Measurements from ENCODE around the gene MTHFS.
"Not testable (repeated sequence)": the region's sequence is repeated elsewhere in the genome, so short reads cannot be mapped to it uniquely, and the experiment has no call there.

Gene MTHFS

GRCh38 chr15:79896634-79897379 lies at the start of gene MTHFS:
TSS of gene MTHFS (minus strand) at chr15:79897014. CDS start at chr15:79896988, 26 bp downstream.
- FAIRE-seq (peak; percentile 65), DNase-seq (ENCODE audit: low spot score) (peak; percentile 93)

DNA sequence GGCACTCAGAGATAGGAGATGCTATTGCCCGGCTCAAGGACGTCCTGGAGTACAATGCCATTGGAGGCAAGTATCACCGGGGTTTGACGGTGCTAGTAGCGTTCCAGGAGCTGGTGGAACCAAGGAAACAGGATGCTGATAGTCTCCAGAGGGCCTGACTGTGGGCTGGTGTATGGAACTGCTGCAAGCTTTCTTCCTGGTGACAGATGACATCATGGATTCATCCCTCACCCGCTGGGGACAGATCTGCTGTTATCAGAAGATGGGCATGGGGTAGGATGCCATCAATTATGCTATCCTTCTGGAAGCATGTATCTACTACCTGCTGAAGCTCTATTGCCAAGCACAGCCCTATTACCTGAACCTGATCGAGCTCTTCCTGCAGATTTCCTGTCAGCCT lies 47.8 kb upstream of the MTHFS start:
- FAIRE-seq, result no peak
- DNase-seq (ENCODE audit: low spot score), result no peak

- DNase-seq (ENCODE audit: low spot score) (no peak), FAIRE-seq (no peak)
Observed at GRCh38 chr15:79943820-79944219, 47.0 kb upstream of the MTHFS start.

DNA sequence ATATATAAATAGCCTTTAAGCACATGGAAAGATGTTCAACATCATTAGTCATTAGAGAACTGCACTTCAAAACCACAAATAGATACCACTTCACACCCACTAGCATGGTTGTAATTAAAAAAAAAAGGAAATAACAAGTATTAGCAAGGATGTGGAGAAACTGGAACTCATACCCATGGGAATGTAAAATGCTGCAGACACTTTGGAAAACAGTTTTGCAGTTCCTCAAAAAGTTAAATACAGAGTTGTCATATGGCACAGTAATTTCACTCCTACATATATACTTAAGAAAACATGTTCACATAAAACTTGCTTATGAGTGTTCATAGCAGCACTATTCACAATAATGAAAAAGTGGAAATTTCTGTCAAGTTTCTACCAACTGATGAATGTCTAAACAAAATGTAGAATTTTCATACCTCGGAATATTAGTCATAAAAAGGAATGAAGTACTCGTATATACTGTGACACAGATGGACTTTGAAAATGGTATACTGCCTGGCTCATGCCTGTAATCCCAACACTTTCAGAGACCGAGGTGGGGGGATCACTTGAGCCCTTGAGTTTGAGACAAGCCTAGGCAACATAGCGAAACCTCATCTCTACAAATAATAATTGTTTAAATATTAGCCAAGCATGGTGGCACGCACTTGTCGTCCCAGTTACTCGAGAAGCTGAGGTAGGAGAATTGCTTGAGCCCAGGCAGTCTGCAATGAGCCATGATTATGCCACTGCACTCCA lies 46.1 kb upstream of the MTHFS start:
- DNase-seq (ENCODE audit: low spot score) (no peak), FAIRE-seq (no peak)

- FAIRE-seq, result no peak
- no peak for DNase-seq (ENCODE audit: low spot score)
Observed at GRCh38 chr15:79939399-79939798, 42.6 kb upstream of the MTHFS start.

GRCh38 chr15:79938143-79938542 lies 41.3 kb upstream of the MTHFS start:
- FAIRE-seq (no peak), DNase-seq (ENCODE audit: low spot score) (no peak)

DNA sequence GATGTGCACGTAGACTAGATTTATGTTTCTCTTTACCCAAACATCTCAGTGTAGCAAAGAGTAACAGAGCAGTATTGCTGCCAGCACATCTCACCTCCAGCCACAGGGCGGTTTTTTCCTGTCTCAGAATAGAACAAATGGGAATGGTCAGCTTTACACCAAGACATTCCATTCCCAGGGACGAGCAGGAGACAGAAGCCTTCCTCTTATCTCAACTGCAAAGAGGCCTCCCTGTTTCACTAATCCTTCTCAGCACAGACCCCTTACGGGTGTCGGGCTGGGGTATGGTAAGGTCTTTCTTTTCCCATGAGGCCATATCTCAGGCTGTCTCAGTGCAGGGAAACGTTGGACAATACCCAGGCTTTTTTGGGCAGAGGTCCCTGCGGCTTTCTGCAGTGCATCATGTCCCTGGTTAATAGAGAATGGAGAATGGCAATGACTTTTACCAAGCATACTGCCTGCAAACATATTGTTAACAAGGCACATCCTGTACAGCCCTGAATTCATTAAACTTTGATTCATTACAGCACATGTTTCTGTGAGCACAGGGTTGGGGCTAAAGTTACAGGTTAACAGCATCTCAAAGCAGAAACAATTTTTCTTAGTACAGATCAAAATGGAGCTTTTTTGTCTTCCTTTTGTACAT lies 38.9 kb upstream of the MTHFS start:
- FAIRE-seq; DNase-seq (ENCODE audit: low spot score): not testable (repeated sequence)

DNA sequence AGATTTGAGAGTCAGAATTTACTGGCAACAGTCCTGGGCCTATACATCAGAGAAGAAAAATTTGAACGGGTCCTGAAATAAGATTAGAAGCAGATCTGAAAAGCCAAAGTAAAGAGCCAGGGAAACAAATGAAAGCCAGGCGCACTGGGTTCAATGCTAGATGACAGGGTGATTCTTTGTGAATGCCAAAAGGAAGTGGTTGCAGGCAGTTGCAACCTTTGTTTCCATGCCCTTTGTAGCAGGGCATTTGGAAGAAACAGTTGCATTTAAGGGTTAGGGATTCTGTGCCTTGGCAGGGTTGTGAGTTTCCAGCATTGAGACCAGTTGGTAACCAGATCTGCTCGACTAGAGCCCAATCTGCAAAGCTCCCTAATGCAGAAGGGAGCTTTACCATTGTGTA lies 36.4 kb upstream of the MTHFS start:
- no peak for FAIRE-seq
- DNase-seq (ENCODE audit: low spot score), result no peak

DNA sequence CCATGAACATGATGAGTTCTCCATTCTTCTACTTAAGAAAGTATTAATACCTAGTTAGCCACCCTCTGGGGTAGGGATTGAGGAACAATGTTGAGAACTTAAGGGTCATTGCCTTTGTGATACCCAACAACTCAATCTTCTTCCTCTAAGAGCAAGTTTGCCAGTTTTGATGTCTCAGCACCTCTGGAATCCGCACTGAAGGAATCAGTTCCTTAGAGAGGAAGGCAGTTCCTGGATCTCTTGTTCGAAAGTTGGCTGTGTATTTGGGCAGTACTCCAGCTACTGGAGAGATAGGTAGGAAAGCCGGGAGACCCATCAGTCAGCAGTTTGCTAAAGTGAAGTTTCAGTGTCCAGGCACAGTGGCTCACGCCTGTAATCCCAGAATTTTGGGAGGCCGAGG lies 35.6 kb upstream of the MTHFS start:
- FAIRE-seq, result no peak
- no peak for DNase-seq (ENCODE audit: low spot score)

DNA sequence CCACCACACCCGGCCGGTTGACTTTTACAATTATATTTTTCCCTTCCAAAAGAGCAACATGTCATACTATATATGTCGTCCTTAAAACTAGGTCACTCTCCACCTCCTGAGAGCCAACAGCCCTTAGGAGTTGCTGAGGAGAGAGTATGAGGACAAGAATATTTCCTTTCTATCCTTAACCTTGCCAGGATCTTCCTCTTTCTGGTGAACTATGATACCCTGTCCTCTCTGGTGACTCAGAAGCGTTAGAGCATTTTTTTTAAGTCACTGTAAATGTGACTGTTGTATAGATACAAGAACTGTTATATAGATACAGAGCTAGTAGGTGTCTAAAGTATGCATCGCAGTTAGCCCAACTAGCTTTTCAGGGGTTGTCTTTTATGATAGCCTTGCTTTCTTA lies 33.7 kb upstream of the MTHFS start:
- FAIRE-seq (no peak), DNase-seq (ENCODE audit: low spot score) (no peak)

DNA sequence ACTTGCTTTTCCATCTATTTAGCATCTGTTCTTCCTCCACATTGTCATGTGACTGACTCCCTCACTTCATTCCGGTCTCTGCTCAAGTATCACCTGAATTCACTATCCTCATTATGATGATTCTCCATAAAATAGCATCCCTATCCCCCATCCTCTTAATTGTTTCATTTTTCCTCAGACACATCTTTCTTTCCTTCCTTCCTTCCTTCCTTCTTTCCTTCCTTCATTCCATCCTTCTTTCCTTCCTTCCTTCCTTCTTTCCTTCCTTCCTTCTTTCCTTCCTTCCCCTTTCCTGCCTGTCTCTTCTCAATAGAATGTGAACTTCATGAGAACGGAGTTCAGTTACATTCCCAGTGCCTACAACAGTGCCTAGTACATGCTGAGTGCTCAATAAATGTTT lies 32.6 kb upstream of the MTHFS start:
- FAIRE-seq (no peak), DNase-seq (ENCODE audit: low spot score) (no peak)

DNA sequence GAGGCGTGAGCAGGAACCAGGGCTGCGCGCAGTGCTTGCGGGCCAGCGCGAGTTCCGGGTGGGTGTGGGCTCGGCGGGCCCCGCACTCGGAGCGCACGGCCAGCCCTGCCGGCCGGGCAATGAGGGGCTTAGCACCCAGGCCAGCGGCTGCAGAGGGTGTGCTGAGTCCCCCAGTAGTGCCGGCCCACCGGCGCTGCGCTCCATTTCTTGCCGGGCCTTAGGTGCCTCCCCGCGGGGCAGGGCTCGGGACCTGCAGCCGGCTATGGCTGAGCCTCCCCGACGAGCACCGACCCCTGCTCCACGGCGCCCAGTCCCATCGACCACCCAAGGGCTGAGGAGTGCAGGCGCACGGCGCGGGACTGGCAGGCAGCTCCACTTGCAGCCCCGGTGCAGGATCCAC lies 29.3 kb upstream of the MTHFS start:
- DNase-seq (ENCODE audit: low spot score); FAIRE-seq: not testable (repeated sequence)

GRCh38 chr15:79924379-79924778 lies 27.6 kb upstream of the MTHFS start:
- FAIRE-seq (no peak), DNase-seq (ENCODE audit: low spot score) (no peak)

DNA sequence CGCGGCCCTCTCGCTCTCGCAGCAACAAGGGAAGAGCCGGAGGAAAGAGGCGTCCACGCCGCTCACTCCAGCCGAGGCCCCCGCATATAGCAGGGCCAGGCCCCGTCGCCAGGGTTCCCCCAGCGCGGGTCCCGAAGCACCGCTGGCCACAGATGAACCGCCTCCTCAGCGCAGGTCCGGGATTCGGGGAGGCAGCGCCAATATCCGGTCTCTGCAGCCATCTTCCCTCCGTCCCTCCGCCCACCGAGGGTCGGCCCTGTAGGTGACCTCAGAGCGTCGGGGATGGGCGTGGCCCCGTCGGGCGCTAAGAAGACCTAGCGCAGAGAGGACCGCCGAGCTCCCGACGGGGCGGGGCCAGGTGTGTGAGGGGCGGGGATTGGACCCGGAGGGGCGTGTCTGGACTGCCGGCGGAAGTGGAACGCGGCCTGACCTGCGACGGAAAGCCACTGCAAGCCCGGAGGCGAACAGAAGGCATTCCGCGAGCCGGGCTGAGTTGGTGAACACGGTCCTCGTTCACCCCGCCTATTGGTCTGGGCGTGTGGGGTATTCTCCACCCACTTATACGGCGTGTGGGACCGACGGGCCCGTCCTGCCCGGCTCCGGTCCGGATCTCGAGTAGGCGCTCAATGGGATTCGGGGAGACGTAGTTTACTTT lies 26.8 kb upstream of the MTHFS start:
- FAIRE-seq, result peak; percentile 84
- peak; percentile 99 for DNase-seq (ENCODE audit: low spot score)

- DNase-seq (ENCODE audit: low spot score) (peak; percentile 73), FAIRE-seq (no peak)
Observed at GRCh38 chr15:79923079-79923514, 26.3 kb upstream of the MTHFS start.

DNA sequence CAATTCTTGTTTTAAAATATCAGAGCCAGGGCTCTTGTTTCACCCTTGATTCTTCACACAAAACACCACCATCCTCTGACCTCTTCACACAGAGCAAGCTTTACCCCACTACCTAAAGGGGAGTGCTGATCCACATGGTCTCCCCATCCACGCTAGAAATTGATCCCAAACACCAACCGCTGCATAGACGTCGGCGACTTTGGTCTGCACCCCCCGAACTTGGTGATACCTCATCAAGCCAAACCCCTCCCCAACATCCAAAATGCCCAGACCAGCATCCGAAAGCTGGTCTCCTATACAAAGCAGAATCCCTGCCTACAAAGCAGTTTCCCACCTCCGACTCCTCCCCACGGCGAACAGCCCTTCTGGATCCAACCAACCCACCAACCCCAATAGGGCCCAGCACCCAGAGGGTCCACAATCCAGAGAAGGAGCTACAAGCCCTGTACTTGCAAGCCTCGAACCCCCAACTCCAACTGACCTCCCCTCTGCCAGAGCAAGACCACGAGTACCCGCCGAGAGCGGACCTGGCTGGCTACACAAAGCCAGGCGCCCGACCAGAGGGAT lies 25.8 kb upstream of the MTHFS start:
- DNase-seq (ENCODE audit: low spot score) (no peak), FAIRE-seq (no peak)

- no peak for DNase-seq (ENCODE audit: low spot score)
- FAIRE-seq, result no peak
Observed at GRCh38 chr15:79919749-79920511, 23.1 kb upstream of the MTHFS start.

- DNase-seq (ENCODE audit: low spot score) (no peak), FAIRE-seq (no peak)
Observed at GRCh38 chr15:79919090-79919748, 22.4 kb upstream of the MTHFS start.

GRCh38 chr15:79918278-79918677 lies 21.5 kb upstream of the MTHFS start:
- DNase-seq (ENCODE audit: low spot score) (no peak), FAIRE-seq (no peak)

DNA sequence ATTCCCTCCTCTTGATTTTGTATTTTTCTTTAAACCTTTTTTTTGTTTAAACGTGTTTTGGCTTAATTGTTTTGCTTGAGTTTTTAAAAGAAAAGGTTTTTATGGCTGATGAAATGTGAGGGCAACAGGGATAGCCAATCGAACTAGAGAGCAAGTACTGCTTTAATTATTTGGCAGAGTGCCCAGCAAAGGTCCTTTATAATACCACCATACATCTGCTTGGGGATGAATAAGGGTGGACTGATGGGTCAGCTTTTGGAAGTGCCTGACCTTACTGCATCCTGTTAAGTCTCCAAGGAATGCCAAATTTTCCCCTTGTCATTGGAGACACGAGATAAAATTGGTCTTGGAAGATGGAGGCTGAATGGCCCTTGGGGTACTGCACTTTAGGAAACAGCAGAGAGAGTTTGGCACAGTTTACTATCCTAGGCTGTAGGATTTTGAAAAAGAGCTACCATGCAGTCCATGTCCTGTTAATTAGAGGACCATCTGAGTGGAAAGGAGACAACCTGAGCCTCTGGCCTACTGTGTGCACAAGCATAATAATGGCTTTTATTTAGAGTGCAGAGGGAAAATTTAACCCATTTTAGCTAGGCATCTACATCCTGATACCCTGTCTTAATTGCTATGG lies 19.8 kb upstream of the MTHFS start:
- no peak for FAIRE-seq
- DNase-seq (ENCODE audit: low spot score), result no peak
